ENCODE results near the gene RFLNA.

- TF ChIP-seq CTCF (IDR thresholded peaks at IDR 0.05; ENCODE audit: low read length) (no peak), EZH2 (optimal IDR thresholded peaks at IDR 0.05; ENCODE audit: low read depth, low read length) (no peak), EZH2phosphoT487 (IDR thresholded peaks at IDR 0.05; ENCODE audit: low read length) (no peak)
These were observed 57.9 kb downstream of the RFLNA start for GRCh38 chr12:124352839-124353238.
